Measurements from ENCODE around the gene UACA.

GRCh38 chr15:70761046-70761445 lies 2.3 kb downstream of the UACA start:
- TF ChIP-seq CTCF (IDR thresholded peaks at IDR 0.05; ENCODE audit: insufficient read depth, low read length) (no peak), REST (IDR thresholded peaks at IDR 0.05; ENCODE audit: insufficient replicate concordance, low read depth) (no peak), POLR2AphosphoS5 (IDR thresholded peaks at IDR 0.05; ENCODE audit: low read depth) (no peak), GABPA (IDR thresholded peaks at IDR 0.05; ENCODE audit: low read depth) (no peak), SPI1 (IDR thresholded peaks at IDR 0.05; ENCODE audit: borderline replicate concordance, low read depth) (no peak)
